KBM-7 (cell line): ENCODE results near the gene TNF.

ENCODE experiments used
- DNase-seq: peaks from one replicate; pipeline ENCODE4 v3.0.0-alpha.2; 2015
- in situ Hi-C: fragments of 300-500 bp; cut with MboI; formaldehyde crosslinking; loops from 2 replicates; pipeline ENCODE4 v1.14.3; 2020; ENCODE audit warnings: low sequenced_read_pairs, low pct_unique_long_range_greater_than_20kb, mixed read lengths

Gene TNF

GRCh38 chr6:31617010-31617409 is 41.6 kb downstream of the TNF start:
- in situ Hi-C loops: no loop called here
- no peak for DNase-seq

- in situ Hi-C loops: no loop called here
- DNase-seq: peak; percentile 100
Observed at GRCh38 chr6:31619805-31620585, 44.6 kb downstream of the TNF start.

GRCh38 chr6:31620586-31621319 is 45.4 kb downstream of the TNF start, which contains the start of gene PRRC2A:
TSS of gene PRRC2A (plus strand) at chr6:31620715. CDS start at chr6:31622790, 2,075 bp downstream.
- in situ Hi-C loops: no loop called here
- peak; percentile 66 for DNase-seq

- no peak for DNase-seq
- in situ Hi-C loops: no loop called here
Observed at GRCh38 chr6:31621320-31621939, 46.1 kb downstream of the TNF start.

- in situ Hi-C loops: no loop called here
- DNase-seq: no peak
Observed at GRCh38 chr6:31621991-31622390, 46.6 kb downstream of the TNF start.

- DNase-seq: no peak
Observed at GRCh38 chr6:31622684-31623091, 47.3 kb downstream of the TNF start.

GRCh38 chr6:31624070-31624469 is 48.7 kb downstream of the TNF start:
- DNase-seq: no peak
- in situ Hi-C loops: no loop called here

More at GRCh38 chr6:31622684-31623091, 47.3 kb downstream of the TNF start:
- in situ Hi-C loops: no loop called here

GRCh38 chr6:31626952-31627351 is 51.6 kb downstream of the TNF start:
- no peak for DNase-seq
- in situ Hi-C loops: no loop called here

GRCh38 chr6:31627690-31628287 is 52.4 kb downstream of the TNF start:
- DNase-seq: no peak
- in situ Hi-C loops: no loop called here
